Activated CD4-positive, alpha-beta memory T cell treated with anti-CD3 and anti-CD28 coated beads, Interleukin-2, amount 10 ng/mL, durations not matched to agents 7 days and 5 days (primary cell): ENCODE data around the gene KHDRBS2. TPM values are rescaled to one million over a fixed set of nuclear protein-coding genes. Genes with fewer than 3 reads are reported as not detected.

Experiments
- CTCF ChIA-PET: fragments of 350-600 bp; sonication (Branson Sonifier 250); formaldehyde crosslinking; loops from one replicate; lab custom pipeline; 2021; ENCODE audit warnings: antibody characterized with exemption, inconsistent platforms; lab: Charles Lee
- POLR2A ChIA-PET: fragments of 350-600 bp; sonication (Branson Sonifier 250); formaldehyde crosslinking; loops from one replicate; lab custom pipeline; 2021; ENCODE audit warnings: antibody characterized with exemption; lab: Charles Lee
- DNase-seq: peaks from one replicate; pipeline ENCODE4 v3.0.0-alpha.2; 2020
- H3K27ac Mint-ChIP-seq: one replicate; pipeline ENCODE4 v1.8.0; 2021; ENCODE audit warnings: mild to moderate bottlenecking, mixed read lengths
- H3K27me3 Mint-ChIP-seq: one replicate; pipeline ENCODE4 v1.8.0; 2021; ENCODE audit warnings: mixed read lengths
- H3K36me3 Mint-ChIP-seq: one replicate; pipeline ENCODE4 v1.8.0; 2021; ENCODE audit warnings: low read depth, mixed read lengths
- H3K4me1 Mint-ChIP-seq: one replicate; pipeline ENCODE4 v1.8.0; 2021; ENCODE audit warnings: mixed read lengths
- H3K4me3 Mint-ChIP-seq: one replicate; pipeline ENCODE4 v1.8.0; 2021; ENCODE audit warnings: mild to moderate bottlenecking, mixed read lengths
- H3K9me3 Mint-ChIP-seq: one replicate; pipeline ENCODE4 v1.8.0; 2021; ENCODE audit warnings: mixed read lengths
- total RNA-seq, 2 experiments: library from RNA; stranded (reverse); gene quantifications; one replicate each; pipeline ENCODE4 v1.2.3, GENCODE V29; 2021

Gene KHDRBS2
- not detected for total RNA-seq

DNA sequence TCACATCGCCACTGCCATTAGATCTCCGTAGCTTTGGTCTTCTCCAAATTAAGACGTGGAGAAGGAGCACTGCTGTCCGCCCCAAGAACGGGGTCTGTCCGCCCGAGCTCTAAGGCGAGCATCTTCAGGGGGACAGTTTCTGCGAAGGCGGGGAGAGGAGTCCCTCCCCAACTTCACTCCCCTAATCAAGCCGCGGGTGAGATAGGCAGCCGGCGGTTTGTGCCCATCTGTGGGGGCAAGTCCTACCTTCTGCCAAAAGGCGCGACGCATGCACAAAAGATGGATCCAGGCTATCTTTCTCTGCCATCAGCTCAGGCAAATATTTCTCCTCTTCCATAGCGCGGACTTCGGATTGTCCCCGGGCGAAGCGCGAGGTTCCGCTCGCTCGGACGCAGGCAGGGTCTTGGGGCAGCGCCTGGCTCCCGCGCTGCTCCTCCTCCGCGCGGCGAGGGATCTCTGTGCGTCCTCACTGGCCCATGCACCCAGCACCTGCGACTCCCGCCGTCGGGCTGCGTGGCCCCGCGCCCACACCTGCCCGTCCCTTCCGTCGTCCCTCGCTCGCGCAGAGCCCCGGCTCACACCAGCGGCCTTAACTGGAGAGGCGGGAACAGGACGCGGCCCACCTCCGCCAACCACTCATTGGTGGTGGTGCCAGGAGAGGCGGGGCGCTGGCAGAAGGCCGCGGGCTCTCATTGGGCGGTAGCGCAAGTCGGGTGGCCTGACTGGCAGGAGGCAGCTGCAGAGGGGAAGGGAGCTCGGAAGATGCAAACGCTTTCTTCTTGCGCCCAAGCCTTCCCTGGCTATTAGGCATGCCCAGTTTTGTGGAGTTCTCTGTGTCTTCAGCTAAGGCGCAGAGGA is at the start of gene KHDRBS2:
Gene KHDRBS2 (minus strand): TSS at position 614 of the 858 bp plus-strand sequence.
- H3K36me3 Mint-ChIP-seq: no peaks in the 10 kb centered on the region
- ChIA-PET CTCF (no interaction called here), POLR2A (no interaction called here)
- H3K4me3 Mint-ChIP-seq: no peak within 1 kb of the TSS
- peaks cover 5% of the 10 kb centered on the region for H3K27me3 Mint-ChIP-seq
- H3K4me1 Mint-ChIP-seq: no peaks in the 10 kb centered on the region
- H3K9me3 Mint-ChIP-seq: no peaks in the 10 kb centered on the region
- no peak for DNase-seq
- H3K27ac Mint-ChIP-seq: no peak within 1 kb of the TSS

DNA sequence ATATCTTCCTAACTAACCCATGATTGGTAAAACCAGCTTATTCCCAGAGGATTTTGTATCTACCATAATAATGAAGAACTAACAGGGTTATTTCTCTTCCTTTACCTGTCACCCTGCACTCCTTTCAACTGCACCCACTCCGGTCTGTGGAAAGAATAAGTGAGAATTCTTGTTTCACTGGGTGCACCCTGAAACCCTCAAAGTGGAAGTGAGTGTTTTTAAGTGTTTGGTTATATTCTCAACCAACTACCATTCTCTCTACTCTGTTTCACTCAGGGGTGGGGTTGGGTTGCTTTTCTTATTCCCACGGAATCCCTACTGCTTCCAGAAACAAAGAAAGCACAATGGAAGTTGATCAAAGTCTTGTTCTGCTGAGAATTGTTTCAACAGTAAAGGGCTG is 42.6 kb upstream of the KHDRBS2 start:
- Mint-ChIP-seq H3K4me1 (no peaks in the 10 kb centered on the region), H3K27ac (no peak overlapping the region), H3K27me3 (no peaks in the 10 kb centered on the region), H3K36me3 (no peaks in the 10 kb centered on the region), H3K4me3 (no peak overlapping the region), H3K9me3 (peaks cover 3% of the 10 kb centered on the region)
- ChIA-PET CTCF (no interaction called here), POLR2A (no interaction called here)
- no peak for DNase-seq

DNA sequence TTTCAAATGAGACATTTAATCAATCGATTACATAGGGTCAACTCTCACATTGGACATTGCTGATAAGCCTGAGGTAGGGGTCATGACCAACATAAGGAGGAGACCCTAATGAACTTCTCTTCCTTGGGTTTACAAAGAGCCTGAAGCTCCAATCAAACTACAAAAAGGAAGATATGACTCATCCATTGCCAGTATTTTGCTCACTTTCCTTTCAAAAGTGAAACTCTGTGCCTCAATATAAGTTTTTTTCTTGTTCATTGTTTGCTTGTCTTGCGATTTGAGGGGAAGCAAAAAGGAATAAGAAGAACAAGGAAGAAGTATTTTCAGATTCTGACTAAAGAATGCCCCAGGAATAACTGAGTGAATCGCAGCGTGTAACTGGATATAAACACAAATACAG is 38.8 kb upstream of the KHDRBS2 start:
- H3K27me3 Mint-ChIP-seq: no peaks in the 10 kb centered on the region
- no peaks in the 10 kb centered on the region for H3K36me3 Mint-ChIP-seq
- DNase-seq: no peak
- H3K27ac Mint-ChIP-seq: no peak overlapping the region
- ChIA-PET POLR2A (no interaction called here), CTCF (no interaction called here)
- no peaks in the 10 kb centered on the region for H3K9me3 Mint-ChIP-seq
- H3K4me1 Mint-ChIP-seq: no peaks in the 10 kb centered on the region
- H3K4me3 Mint-ChIP-seq: no peak overlapping the region

DNA sequence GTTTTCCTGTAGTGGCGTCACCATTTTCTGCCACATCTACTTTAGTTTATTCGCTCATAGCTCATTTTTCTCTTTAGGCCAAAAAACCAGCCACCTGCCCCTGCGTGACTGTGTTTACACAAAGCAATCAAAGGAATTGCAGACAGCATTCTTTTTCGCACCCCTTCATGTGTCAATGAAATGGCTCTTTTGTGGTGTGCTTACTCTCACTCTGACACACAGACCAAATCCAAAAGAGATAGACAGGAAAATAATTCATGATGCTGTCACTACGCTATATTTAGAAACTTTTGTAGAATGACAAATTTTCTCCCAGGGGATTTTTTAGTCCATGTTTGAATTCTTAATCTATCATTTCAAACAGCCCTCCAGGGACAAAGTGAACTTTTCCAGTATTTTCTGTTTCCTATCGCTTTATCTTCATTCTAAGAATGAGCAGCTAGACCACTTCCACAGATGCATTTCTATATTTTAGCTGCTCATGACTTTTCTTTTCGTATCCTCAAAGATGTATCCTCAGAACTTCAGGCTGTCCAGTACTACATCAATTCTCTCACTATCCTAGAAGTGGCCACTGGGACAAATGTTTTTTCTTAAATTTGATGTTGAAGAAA is 37.9 kb upstream of the KHDRBS2 start:
- no peaks in the 10 kb centered on the region for H3K9me3 Mint-ChIP-seq
- no peaks in the 10 kb centered on the region for H3K27me3 Mint-ChIP-seq
- no peak for DNase-seq
- H3K36me3 Mint-ChIP-seq: no peaks in the 10 kb centered on the region
- H3K4me3 Mint-ChIP-seq: no peak overlapping the region
- ChIA-PET CTCF (no interaction called here), POLR2A (no interaction called here)
- H3K4me1 Mint-ChIP-seq: no peaks in the 10 kb centered on the region
- H3K27ac Mint-ChIP-seq: no peak overlapping the region

DNA sequence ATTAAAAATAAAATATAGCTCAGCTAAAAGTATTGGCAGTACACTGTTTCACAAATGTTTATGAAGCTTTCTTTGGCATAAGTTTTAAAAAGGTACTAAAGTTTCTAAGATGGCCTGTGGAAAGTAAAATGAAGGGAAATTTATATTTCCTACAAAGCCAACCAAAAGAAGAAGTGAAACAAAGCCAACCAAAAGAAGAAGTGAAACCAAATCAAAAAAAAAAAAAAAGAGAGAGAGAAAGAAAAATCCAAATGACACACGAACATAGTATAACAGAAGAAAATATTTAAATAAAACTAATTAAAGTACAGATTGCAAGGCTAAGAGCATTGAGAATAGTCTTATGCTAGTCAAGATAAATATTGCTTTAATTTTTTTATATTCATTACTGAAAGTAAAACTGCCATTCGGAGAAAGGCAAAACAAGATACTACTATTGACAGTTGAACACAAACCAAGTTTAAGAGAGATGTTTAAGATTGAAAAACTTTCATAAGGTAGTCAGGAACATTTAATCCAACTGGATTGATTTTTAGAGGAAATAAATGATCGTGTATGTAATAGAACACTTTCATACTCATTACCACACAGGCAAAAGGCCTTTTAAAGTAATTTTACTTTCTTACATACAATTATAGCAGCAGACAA is 12.8 kb upstream of the KHDRBS2 start:
- POLR2A ChIA-PET: no interaction called here
- H3K4me3 Mint-ChIP-seq: no peak overlapping the region
- H3K9me3 Mint-ChIP-seq: peaks cover 8% of the 10 kb centered on the region
- no peaks in the 10 kb centered on the region for H3K4me1 Mint-ChIP-seq
- CTCF ChIA-PET: no interaction called here
- H3K27ac Mint-ChIP-seq: no peak overlapping the region
- H3K36me3 Mint-ChIP-seq: no peaks in the 10 kb centered on the region
- no peak for DNase-seq
- H3K27me3 Mint-ChIP-seq: no peaks in the 10 kb centered on the region

DNA sequence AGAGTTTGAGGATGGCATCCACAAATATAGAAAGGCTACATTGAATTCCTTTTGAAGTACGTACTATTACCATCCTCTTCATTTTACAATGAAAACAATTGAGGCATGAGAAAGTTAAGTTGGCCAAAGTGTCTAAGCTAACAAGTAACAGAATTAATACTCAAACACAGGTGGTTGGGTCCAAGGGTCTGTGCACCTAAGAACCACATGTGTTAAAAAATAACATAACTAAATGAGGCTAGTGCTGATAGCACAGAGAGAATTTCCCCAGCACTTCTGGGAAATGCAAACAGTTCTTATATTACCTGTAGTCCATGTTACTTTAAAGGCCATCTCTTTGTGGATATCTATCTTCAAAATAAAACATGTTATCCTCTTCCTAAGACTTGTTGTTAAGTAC is 10.5 kb upstream of the KHDRBS2 start:
- no peak for DNase-seq
- Mint-ChIP-seq H3K9me3 (peaks cover 8% of the 10 kb centered on the region), H3K27ac (no peak overlapping the region), H3K4me1 (no peaks in the 10 kb centered on the region), H3K27me3 (no peaks in the 10 kb centered on the region), H3K4me3 (no peak overlapping the region), H3K36me3 (no peaks in the 10 kb centered on the region)
- POLR2A ChIA-PET: no interaction called here
- CTCF ChIA-PET: no interaction called here

DNA sequence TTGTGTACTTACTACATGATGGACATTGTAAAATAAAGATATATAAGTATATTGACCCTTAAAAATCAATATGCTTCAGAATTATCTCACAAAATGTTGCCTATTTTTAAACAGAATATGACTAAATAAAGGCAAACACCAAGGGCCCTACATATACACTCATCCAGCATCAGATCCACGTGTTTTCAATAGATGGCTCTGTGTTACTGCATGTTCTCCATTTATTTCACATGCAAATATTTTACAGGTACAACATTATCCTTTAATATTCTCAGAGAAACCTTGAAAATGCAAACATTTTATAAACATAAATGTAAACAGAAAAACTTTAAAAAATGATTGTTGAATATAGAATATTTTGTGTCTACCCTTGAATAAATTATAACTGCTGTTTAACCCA is 2.9 kb upstream of the KHDRBS2 start:
- POLR2A ChIA-PET: no interaction called here
- Mint-ChIP-seq H3K4me3 (no peak overlapping the region), H3K36me3 (no peaks in the 10 kb centered on the region), H3K4me1 (no peaks in the 10 kb centered on the region), H3K9me3 (no peaks in the 10 kb centered on the region), H3K27me3 (peaks cover 5% of the 10 kb centered on the region), H3K27ac (no peak overlapping the region)
- CTCF ChIA-PET: no interaction called here
- no peak for DNase-seq

DNA sequence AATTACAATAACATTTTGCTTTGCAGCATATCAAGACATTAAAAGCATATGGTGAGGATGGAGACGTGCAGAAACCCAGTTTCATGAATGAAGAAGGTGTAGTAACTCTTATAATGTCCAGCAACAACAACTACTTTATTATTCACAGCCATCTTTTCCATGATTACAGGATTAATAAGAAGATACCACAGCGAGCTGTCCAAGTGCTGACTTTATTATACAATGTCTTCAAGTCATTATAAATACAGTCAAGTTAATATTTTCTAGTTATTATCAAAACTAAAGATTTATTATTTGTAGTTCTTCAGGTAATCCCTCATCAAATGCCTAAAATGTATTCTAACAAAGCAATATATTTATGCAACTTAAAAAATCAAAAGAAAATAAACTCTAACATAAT is 2.5 kb upstream of the KHDRBS2 start:
- Mint-ChIP-seq H3K9me3 (no peaks in the 10 kb centered on the region), H3K4me3 (no peak overlapping the region), H3K4me1 (no peaks in the 10 kb centered on the region), H3K27ac (no peak overlapping the region), H3K36me3 (no peaks in the 10 kb centered on the region), H3K27me3 (peaks cover 5% of the 10 kb centered on the region)
- CTCF ChIA-PET: no interaction called here
- POLR2A ChIA-PET: no interaction called here
- DNase-seq: no peak

DNA sequence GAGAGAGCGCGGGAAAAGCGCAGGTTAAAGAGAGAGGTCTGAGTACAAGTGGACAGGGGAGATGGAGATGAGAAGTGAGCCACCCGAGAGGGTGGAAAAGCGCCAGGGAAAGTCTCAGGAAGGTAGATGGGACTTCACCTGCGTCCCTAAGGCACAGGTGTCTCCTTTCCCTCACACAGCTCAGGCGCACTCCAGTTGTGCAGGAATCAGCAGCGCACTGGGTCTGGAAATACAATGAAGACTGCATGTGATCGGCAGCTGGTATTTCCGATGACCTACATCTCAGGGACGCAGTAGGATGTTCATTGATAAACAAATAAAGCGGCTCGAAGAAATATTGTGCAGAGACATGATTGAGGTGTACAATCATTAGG is 432 bp upstream of the KHDRBS2 start:
- H3K4me3 Mint-ChIP-seq: no peak overlapping the region
- POLR2A ChIA-PET: no interaction called here
- H3K36me3 Mint-ChIP-seq: no peaks in the 10 kb centered on the region

DNA sequence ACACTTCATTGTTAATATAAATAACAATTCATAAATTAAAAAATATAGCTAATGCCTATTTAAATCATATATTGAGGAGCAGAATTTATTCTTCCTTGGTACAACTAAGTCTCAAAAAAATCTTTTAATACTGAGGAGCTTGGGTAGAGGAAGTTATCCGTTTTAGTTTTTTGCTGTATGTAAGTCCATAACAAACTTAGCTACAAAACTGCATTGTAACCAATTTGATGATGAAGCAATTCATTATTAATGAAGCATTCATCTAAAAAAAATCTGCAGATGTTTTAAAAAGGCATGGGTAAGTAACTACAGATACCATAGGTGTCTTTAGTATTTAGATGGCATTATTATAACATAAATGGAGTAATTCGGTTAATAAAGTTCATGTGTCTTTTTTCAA is 1.3 kb downstream of the KHDRBS2 start:
- H3K36me3 Mint-ChIP-seq: no peaks in the 10 kb centered on the region
- H3K9me3 Mint-ChIP-seq: no peaks in the 10 kb centered on the region
- H3K4me1 Mint-ChIP-seq: no peaks in the 10 kb centered on the region
- DNase-seq: no peak
- ChIA-PET CTCF (no interaction called here), POLR2A (no interaction called here)
- no peak overlapping the region for H3K27ac Mint-ChIP-seq
- peaks cover 5% of the 10 kb centered on the region for H3K27me3 Mint-ChIP-seq
- H3K4me3 Mint-ChIP-seq: no peak overlapping the region

More for the DNA sequence above, 432 bp upstream of the KHDRBS2 start:
- CTCF ChIA-PET: no interaction called here
- no peaks in the 10 kb centered on the region for H3K4me1 Mint-ChIP-seq
- H3K27ac Mint-ChIP-seq: no peak overlapping the region
- peaks cover 5% of the 10 kb centered on the region for H3K27me3 Mint-ChIP-seq
- DNase-seq: no peak
- no peaks in the 10 kb centered on the region for H3K9me3 Mint-ChIP-seq

DNA sequence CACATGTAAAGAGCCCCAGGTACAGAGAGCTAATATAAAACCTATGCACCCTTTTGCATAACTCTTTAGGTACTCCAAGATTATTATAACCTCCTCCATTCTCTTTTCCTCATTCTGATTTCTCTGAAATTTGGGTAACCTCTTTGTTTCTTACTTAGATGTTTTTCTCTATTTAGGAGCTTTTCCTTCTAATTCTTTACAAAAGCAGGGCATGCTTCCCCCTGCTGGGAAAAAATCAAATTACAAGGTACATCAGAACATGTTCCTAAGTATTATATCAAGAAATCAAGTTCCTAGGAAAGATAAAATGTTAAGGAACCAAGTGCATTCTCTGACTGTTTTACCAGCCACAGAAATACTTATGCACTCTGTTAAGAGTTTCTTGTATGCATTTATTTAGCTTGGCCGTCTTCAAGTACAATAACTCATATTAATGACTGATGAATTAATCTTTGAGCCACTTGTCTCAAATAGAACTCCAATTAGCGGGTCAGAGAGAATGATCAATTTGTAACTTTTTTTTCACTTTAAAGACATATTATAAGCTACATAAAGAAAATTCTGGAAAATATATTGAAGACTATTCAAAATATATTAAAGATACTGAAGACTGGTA is 2.1 kb downstream of the KHDRBS2 start:
- ChIA-PET CTCF (no interaction called here), POLR2A (no interaction called here)
- Mint-ChIP-seq H3K4me3 (no peak overlapping the region), H3K4me1 (no peaks in the 10 kb centered on the region), H3K36me3 (no peaks in the 10 kb centered on the region), H3K27ac (no peak overlapping the region), H3K9me3 (no peaks in the 10 kb centered on the region), H3K27me3 (peaks cover 5% of the 10 kb centered on the region)
- no peak for DNase-seq

DNA sequence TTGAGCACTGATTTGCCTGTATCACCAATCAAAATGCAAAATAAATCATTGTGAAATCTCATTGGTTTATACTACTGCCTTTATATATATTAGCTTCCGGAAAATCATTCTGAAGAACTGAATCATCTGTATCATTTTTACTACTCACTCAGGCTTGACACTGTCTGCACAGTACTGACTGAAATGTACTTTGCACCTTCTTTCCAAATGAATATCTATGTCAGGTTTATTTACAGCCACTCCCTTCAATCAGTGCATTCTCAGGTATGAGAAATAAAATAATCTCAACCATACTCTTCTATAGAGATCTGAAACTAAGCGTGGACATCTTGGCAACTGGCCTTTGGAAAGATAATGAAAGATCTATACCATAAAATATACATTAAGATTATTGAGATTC is 2.7 kb downstream of the KHDRBS2 start:
- POLR2A ChIA-PET: no interaction called here
- H3K27me3 Mint-ChIP-seq: peaks cover 5% of the 10 kb centered on the region
- H3K4me3 Mint-ChIP-seq: no peak overlapping the region
- CTCF ChIA-PET: no interaction called here
- no peaks in the 10 kb centered on the region for H3K4me1 Mint-ChIP-seq
- H3K36me3 Mint-ChIP-seq: no peaks in the 10 kb centered on the region
- no peak overlapping the region for H3K27ac Mint-ChIP-seq
- H3K9me3 Mint-ChIP-seq: no peaks in the 10 kb centered on the region
- no peak for DNase-seq

DNA sequence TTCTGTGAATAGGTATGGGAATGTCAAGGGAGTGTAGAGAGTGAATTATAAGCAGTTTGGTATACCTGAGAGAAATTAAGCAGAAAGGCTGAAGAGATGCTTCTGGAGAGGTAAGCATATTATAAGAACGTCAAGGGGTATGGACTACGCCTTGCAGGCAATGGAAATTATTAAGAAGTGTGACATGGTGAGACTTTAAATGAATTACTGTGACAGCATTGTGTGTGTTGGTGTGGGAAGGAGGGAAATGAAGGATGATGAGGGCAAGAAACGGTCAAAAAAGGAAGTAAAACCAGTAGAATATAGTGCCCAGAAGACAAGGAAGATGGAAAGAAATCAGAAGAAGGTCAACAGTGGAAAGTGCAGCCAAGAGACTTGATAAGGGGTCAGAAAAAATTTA is 5.9 kb downstream of the KHDRBS2 start:
- no peak overlapping the region for H3K4me3 Mint-ChIP-seq
- no peak overlapping the region for H3K27ac Mint-ChIP-seq
- POLR2A ChIA-PET: no interaction called here
- H3K4me1 Mint-ChIP-seq: no peaks in the 10 kb centered on the region
- no peaks in the 10 kb centered on the region for H3K27me3 Mint-ChIP-seq
- CTCF ChIA-PET: no interaction called here
- no peaks in the 10 kb centered on the region for H3K36me3 Mint-ChIP-seq
- no peak for DNase-seq
- no peaks in the 10 kb centered on the region for H3K9me3 Mint-ChIP-seq
